GM23248 (cell line): Measurements from ENCODE around the gene NVL. TPM values are rescaled to one million over a fixed set of nuclear protein-coding genes. Genes with fewer than 3 reads are reported as not detected.

Source experiments
- DNase-seq: peaks from one replicate; pipeline ENCODE4 v3.0.0-alpha.2; 2015
- H2AFZ ChIP-seq: fragments of 200-600 bp; sonication (generic); 2 replicates; pipeline ENCODE4 v1.6.1; 2016; ENCODE audit warnings: antibody characterized with exemption
- H3F3A ChIP-seq: fragments of 200-600 bp; sonication (generic); 2 replicates; pipeline ENCODE4 v1.6.1; 2016; ENCODE audit warnings: mild to moderate bottlenecking, antibody characterized with exemption, mixed run types; ENCODE audit not compliant: insufficient read depth
- H3K27ac ChIP-seq: fragments of 200-600 bp; sonication (generic); 2 replicates; pipeline ENCODE4 v1.5.1; 2016; ENCODE audit warnings: mild to moderate bottlenecking
- H3K27me3 ChIP-seq: fragments of 200-600 bp; sonication (generic); replicated peaks from 2 replicates; pipeline ENCODE4 v1.6.1; 2016; ENCODE audit warnings: mild to moderate bottlenecking; ENCODE audit not compliant: insufficient read depth
- H3K36me3 ChIP-seq: fragments of 200-600 bp; sonication (generic); 2 replicates; pipeline ENCODE4 v1.6.1; 2016; ENCODE audit warnings: low read depth, mild to moderate bottlenecking
- H3K4me1 ChIP-seq: fragments of 200-600 bp; sonication (generic); 2 replicates; pipeline ENCODE4 v1.6.1; 2016; ENCODE audit warnings: mild to moderate bottlenecking; ENCODE audit not compliant: insufficient read depth
- H3K4me2 ChIP-seq: fragments of 200-600 bp; sonication (generic); one replicate; pipeline ENCODE4 v1.6.1; 2016; ENCODE audit warnings: mild to moderate bottlenecking; ENCODE audit not compliant: unreplicated experiment
- H3K4me3 ChIP-seq: fragments of 200-600 bp; sonication (generic); 2 replicates; pipeline ENCODE4 v1.5.1; 2016; ENCODE audit warnings: mild to moderate bottlenecking
- H3K79me2 ChIP-seq: fragments of 200-600 bp; sonication (generic); 2 replicates; pipeline ENCODE4 v1.6.1; 2016; ENCODE audit warnings: mild to moderate bottlenecking; ENCODE audit not compliant: insufficient read depth
- H3K9ac ChIP-seq: fragments of 200-600 bp; sonication (generic); 2 replicates; pipeline ENCODE4 v1.6.1; 2016; ENCODE audit warnings: mild to moderate bottlenecking
- H3K9me2 ChIP-seq: fragments of 200-600 bp; sonication (generic); 2 replicates; pipeline ENCODE4 v1.6.1; 2016; ENCODE audit warnings: mixed run types, mild to moderate bottlenecking, moderate library complexity; ENCODE audit not compliant: insufficient read depth
- H3K9me3 ChIP-seq: fragments of 200-600 bp; sonication (generic); one replicate; pipeline ENCODE4 v1.6.1; 2017; ENCODE audit warnings: low read depth
- H4K20me1 ChIP-seq: fragments of 200-600 bp; sonication (generic); 2 replicates; pipeline ENCODE4 v1.6.0; 2016; ENCODE audit not compliant: insufficient read depth
- EZH2 ChIP-seq: fragments of 200-600 bp; sonication (generic); IDR thresholded peaks from 2 replicates; pipeline ENCODE4 v1.6.1; 2018; ENCODE audit warnings: antibody characterized with exemption, mild to moderate bottlenecking; ENCODE audit not compliant: insufficient read depth, poor library complexity, severe bottlenecking
- EZH2phosphoT487 ChIP-seq: fragments of 200-600 bp; sonication (generic); IDR thresholded peaks from 2 replicates; pipeline ENCODE4 v1.6.1; 2018; ENCODE audit warnings: antibody characterized with exemption, moderate library complexity, mild to moderate bottlenecking, low read depth; ENCODE audit not compliant: insufficient read depth
- WGBS, 2 experiments: methylation state at CpG; one replicate each; pipeline ENCODE4 v1.1.6; 2015 to 2017; ENCODE audit warnings: low lambda C conversion rate in 2 of 2, low coverage in 1 of 2; ENCODE audit errors: missing lambda C conversion rate in 2 of 2; 5-methylcytosine and 5-hydroxymethylcytosine counted together
- in situ Hi-C: fragments of 300-500 bp; cut with MboI; formaldehyde crosslinking; loops from 2 replicates; pipeline ENCODE4 v1.15.0; 2020
- polyA plus RNA-seq: library from polyadenylated mRNA; unstranded; fragments of >200 nt; fragmentation: Nextera tagmentation; extraction: Ambion mirVana; gene quantifications from 2 replicates; pipeline ENCODE4 v1.2.1, GENCODE V29; 2016
- total RNA-seq: library from RNA; depleted of rRNA; stranded (reverse); fragments of >200 nt; shearing (Covaris generic); gene quantifications from 2 replicates; pipeline ENCODE4 v1.2.3, GENCODE V29; 2014

Gene NVL
- total and polyA plus RNA-seq, 2 experiments from 2014 or later, result 17.9 to 28.3 TPM

GRCh38 chr1:224182057-224182865 is 147.7 kb downstream of the NVL start:
- peak overlapping the region; percentile 92 for H3K9ac ChIP-seq
- in situ Hi-C loops, result no loop called here
- peak overlapping the region; percentile 86 for H3K27ac ChIP-seq
- H3K27me3 ChIP-seq, result no peaks in the 10 kb centered on the region
- DNase-seq, result no peak
- peaks cover 37% of the 10 kb centered on the region for H3K79me2 ChIP-seq
- H3K4me3 ChIP-seq, result peak overlapping the region; percentile 84
- peaks cover 8% of the 10 kb centered on the region; the same call in 1 of the 2 replicates for H3F3A ChIP-seq
- H3K4me2 ChIP-seq, result peak overlapping the region; percentile 82
- H4K20me1 ChIP-seq, result no peaks in the 10 kb centered on the region
- 76 to 80% methylated on average over 19 to 22 of the region's 22 CpGs for WGBS, 2 experiments
- no peaks in the 10 kb centered on the region for H3K9me2 ChIP-seq
- H3K4me1 ChIP-seq, result peaks cover 14% of the 10 kb centered on the region
- no peaks in the 10 kb centered on the region for H3K36me3 ChIP-seq
- TF ChIP-seq EZH2 (no peak), EZH2phosphoT487 (no peak)
- peak overlapping the region; percentile 94 for H2AFZ ChIP-seq
- no peaks in the 10 kb centered on the region for H3K9me3 ChIP-seq

GRCh38 chr1:224181453-224181810 is 148.5 kb downstream of the NVL start:
- no peak overlapping the region for H3K9ac ChIP-seq
- no peaks in the 10 kb centered on the region for H3K9me3 ChIP-seq
- H3F3A ChIP-seq, result peaks cover 8% of the 10 kb centered on the region; the same call in 1 of the 2 replicates
- H2AFZ ChIP-seq, result no peak overlapping the region
- DNase-seq, result no peak
- H3K79me2 ChIP-seq, result peaks cover 29% of the 10 kb centered on the region
- no peak for TF ChIP-seq EZH2
- no peak for TF ChIP-seq EZH2phosphoT487
- 94 to 95% methylated on average over 4 of the region's 4 CpGs for WGBS, 2 experiments
- in situ Hi-C loops, result no loop called here
- H3K27ac ChIP-seq, result no peak overlapping the region
- H3K36me3 ChIP-seq, result no peaks in the 10 kb centered on the region
- H3K27me3 ChIP-seq, result no peaks in the 10 kb centered on the region
- H4K20me1 ChIP-seq, result no peaks in the 10 kb centered on the region
- H3K4me3 ChIP-seq, result no peak overlapping the region
- no peaks in the 10 kb centered on the region for H3K9me2 ChIP-seq
- H3K4me1 ChIP-seq, result peaks cover 14% of the 10 kb centered on the region
- H3K4me2 ChIP-seq, result no peak overlapping the region

GRCh38 chr1:224180783-224181452 is 149.1 kb downstream of the NVL start:
- H3K36me3 ChIP-seq, result no peaks in the 10 kb centered on the region
- no peaks in the 10 kb centered on the region for H3K27me3 ChIP-seq
- no peaks in the 10 kb centered on the region for H4K20me1 ChIP-seq
- in situ Hi-C loops, result no loop called here
- no peaks in the 10 kb centered on the region for H3K9me2 ChIP-seq
- H3K9ac ChIP-seq, result no peak overlapping the region
- no peak for DNase-seq
- no peak for TF ChIP-seq EZH2
- no peak for TF ChIP-seq EZH2phosphoT487
- H2AFZ ChIP-seq, result no peak overlapping the region
- H3F3A ChIP-seq, result peaks cover 8% of the 10 kb centered on the region; the same call in 1 of the 2 replicates
- no peak overlapping the region for H3K27ac ChIP-seq
- H3K4me3 ChIP-seq, result no peak overlapping the region
- H3K4me1 ChIP-seq, result peaks cover 14% of the 10 kb centered on the region
- no peaks in the 10 kb centered on the region for H3K9me3 ChIP-seq
- WGBS, 2 experiments, result 90 to 92% methylated on average over 10 to 11 of the region's 11 CpGs
- no peak overlapping the region for H3K4me2 ChIP-seq
- peaks cover 24% of the 10 kb centered on the region for H3K79me2 ChIP-seq

GRCh38 chr1:224178894-224179293 is 151.1 kb downstream of the NVL start:
- Histone ChIP-seq H2AFZ (no peak overlapping the region), H3F3A (0 out of 2 replicates have a peak, but pooled peaks cover under 1% of the 10 kb centered on the region), H3K27me3 (no peaks in the 10 kb centered on the region), H3K4me1 (no peaks in the 10 kb centered on the region), H3K4me2 (no peak overlapping the region), H3K27ac (no peak overlapping the region), H4K20me1 (no peaks in the 10 kb centered on the region), H3K79me2 (peaks cover 4% of the 10 kb centered on the region), H3K9me3 (no peaks in the 10 kb centered on the region), H3K36me3 (no peaks in the 10 kb centered on the region), H3K4me3 (no peak overlapping the region), H3K9me2 (no peaks in the 10 kb centered on the region), H3K9ac (no peak overlapping the region)
- no peak for DNase-seq
- TF ChIP-seq EZH2phosphoT487 (no peak), EZH2 (no peak)
- in situ Hi-C loops, result no loop called here
- 93 to 97% methylated on average over 5 of the region's 5 CpGs for WGBS, 2 experiments
